GM23248 (cell line): ENCODE measurements around the gene NDUFA12. TPM values are rescaled to one million over a fixed set of nuclear protein-coding genes. Genes with fewer than 3 reads are reported as not detected.
A peak's percentile ranks its signal among the peaks of the same experiment; 100 is the strongest.
"Not testable (repeated sequence)": the region's sequence is repeated elsewhere in the genome, so short reads cannot be mapped to it uniquely, and the experiment has no call there.

Source experiments
- DNase-seq: peaks from one replicate; pipeline ENCODE4 v3.0.0-alpha.2; 2015
- H2AFZ ChIP-seq: fragments of 200-600 bp; sonication (generic); 2 replicates; pipeline ENCODE4 v1.6.1; 2016; ENCODE audit warnings: antibody characterized with exemption
- H3F3A ChIP-seq: fragments of 200-600 bp; sonication (generic); 2 replicates; pipeline ENCODE4 v1.6.1; 2016; ENCODE audit warnings: mild to moderate bottlenecking, antibody characterized with exemption, mixed run types; ENCODE audit not compliant: insufficient read depth
- H3K27ac ChIP-seq: fragments of 200-600 bp; sonication (generic); 2 replicates; pipeline ENCODE4 v1.5.1; 2016; ENCODE audit warnings: mild to moderate bottlenecking
- H3K27me3 ChIP-seq: fragments of 200-600 bp; sonication (generic); replicated peaks from 2 replicates; pipeline ENCODE4 v1.6.1; 2016; ENCODE audit warnings: mild to moderate bottlenecking; ENCODE audit not compliant: insufficient read depth
- H3K36me3 ChIP-seq: fragments of 200-600 bp; sonication (generic); 2 replicates; pipeline ENCODE4 v1.6.1; 2016; ENCODE audit warnings: low read depth, mild to moderate bottlenecking
- H3K4me1 ChIP-seq: fragments of 200-600 bp; sonication (generic); 2 replicates; pipeline ENCODE4 v1.6.1; 2016; ENCODE audit warnings: mild to moderate bottlenecking; ENCODE audit not compliant: insufficient read depth
- H3K4me2 ChIP-seq: fragments of 200-600 bp; sonication (generic); one replicate; pipeline ENCODE4 v1.6.1; 2016; ENCODE audit warnings: mild to moderate bottlenecking; ENCODE audit not compliant: unreplicated experiment
- H3K4me3 ChIP-seq: fragments of 200-600 bp; sonication (generic); 2 replicates; pipeline ENCODE4 v1.5.1; 2016; ENCODE audit warnings: mild to moderate bottlenecking
- H3K79me2 ChIP-seq: fragments of 200-600 bp; sonication (generic); 2 replicates; pipeline ENCODE4 v1.6.1; 2016; ENCODE audit warnings: mild to moderate bottlenecking; ENCODE audit not compliant: insufficient read depth
- H3K9ac ChIP-seq: fragments of 200-600 bp; sonication (generic); 2 replicates; pipeline ENCODE4 v1.6.1; 2016; ENCODE audit warnings: mild to moderate bottlenecking
- H3K9me2 ChIP-seq: fragments of 200-600 bp; sonication (generic); 2 replicates; pipeline ENCODE4 v1.6.1; 2016; ENCODE audit warnings: mixed run types, mild to moderate bottlenecking, moderate library complexity; ENCODE audit not compliant: insufficient read depth
- H3K9me3 ChIP-seq: fragments of 200-600 bp; sonication (generic); one replicate; pipeline ENCODE4 v1.6.1; 2017; ENCODE audit warnings: low read depth
- H4K20me1 ChIP-seq: fragments of 200-600 bp; sonication (generic); 2 replicates; pipeline ENCODE4 v1.6.0; 2016; ENCODE audit not compliant: insufficient read depth
- EZH2 ChIP-seq: fragments of 200-600 bp; sonication (generic); IDR thresholded peaks from 2 replicates; pipeline ENCODE4 v1.6.1; 2018; ENCODE audit warnings: antibody characterized with exemption, mild to moderate bottlenecking; ENCODE audit not compliant: insufficient read depth, poor library complexity, severe bottlenecking
- EZH2phosphoT487 ChIP-seq: fragments of 200-600 bp; sonication (generic); IDR thresholded peaks from 2 replicates; pipeline ENCODE4 v1.6.1; 2018; ENCODE audit warnings: antibody characterized with exemption, moderate library complexity, mild to moderate bottlenecking, low read depth; ENCODE audit not compliant: insufficient read depth
- WGBS, 2 experiments: methylation state at CpG; one replicate each; pipeline ENCODE4 v1.1.6; 2015 to 2017; ENCODE audit warnings: low lambda C conversion rate in 2 of 2, low coverage in 1 of 2; ENCODE audit errors: missing lambda C conversion rate in 2 of 2; 5-methylcytosine and 5-hydroxymethylcytosine counted together
- in situ Hi-C: fragments of 300-500 bp; cut with MboI; formaldehyde crosslinking; loops from 2 replicates; pipeline ENCODE4 v1.15.0; 2020
- polyA plus RNA-seq: library from polyadenylated mRNA; unstranded; fragments of >200 nt; fragmentation: Nextera tagmentation; extraction: Ambion mirVana; gene quantifications from 2 replicates; pipeline ENCODE4 v1.2.1, GENCODE V29; 2016
- total RNA-seq: library from RNA; depleted of rRNA; stranded (reverse); fragments of >200 nt; shearing (Covaris generic); gene quantifications from 2 replicates; pipeline ENCODE4 v1.2.3, GENCODE V29; 2014

The NDUFA12 gene
- total and polyA plus RNA-seq, 2 experiments from 2014 or later = 122 to 169 TPM

DNA sequence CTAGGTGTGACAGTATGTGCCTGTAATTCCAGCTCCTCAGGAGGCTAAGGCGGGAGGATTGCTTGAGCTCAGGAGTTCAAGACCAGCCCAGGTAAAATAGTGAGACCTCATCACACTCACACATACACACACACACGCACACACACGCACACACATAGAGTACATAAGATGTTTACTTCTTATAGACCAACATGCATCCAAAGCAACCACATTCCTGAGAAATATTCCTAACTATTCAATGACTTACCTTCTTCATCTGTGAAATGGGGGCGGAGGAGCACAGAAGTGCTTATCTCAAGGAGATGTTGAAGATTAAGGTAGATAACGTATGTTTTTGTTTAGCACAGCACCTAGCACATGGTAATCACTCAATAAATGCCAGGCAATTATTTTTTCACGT, 6.4 kb downstream of the NDUFA12 start:
- Histone ChIP-seq H4K20me1 (no peaks in the 10 kb centered on the region), H3K27me3 (no peaks in the 10 kb centered on the region), H3K4me1 (peaks cover 9% of the 10 kb centered on the region; the same call in 1 of the 2 replicates), H3K9me3 (no peaks in the 10 kb centered on the region), H3K4me2 (no peak overlapping the region), H3F3A (no peaks in the 10 kb centered on the region), H3K79me2 (peaks cover 52% of the 10 kb centered on the region), H3K9ac (no peak overlapping the region), H3K36me3 (peaks cover 9% of the 10 kb centered on the region; the same call in 1 of the 2 replicates), H3K9me2 (no peaks in the 10 kb centered on the region), H3K4me3 (no peak overlapping the region), H3K27ac (no peak overlapping the region), H2AFZ (no peak overlapping the region)
- TF ChIP-seq EZH2 = no peak
- TF ChIP-seq EZH2phosphoT487 = no peak
- in situ Hi-C loops = no loop called here
- DNase-seq = no peak
- WGBS, 2 experiments = 97% methylated on average over 6 of the region's 6 CpGs

DNA sequence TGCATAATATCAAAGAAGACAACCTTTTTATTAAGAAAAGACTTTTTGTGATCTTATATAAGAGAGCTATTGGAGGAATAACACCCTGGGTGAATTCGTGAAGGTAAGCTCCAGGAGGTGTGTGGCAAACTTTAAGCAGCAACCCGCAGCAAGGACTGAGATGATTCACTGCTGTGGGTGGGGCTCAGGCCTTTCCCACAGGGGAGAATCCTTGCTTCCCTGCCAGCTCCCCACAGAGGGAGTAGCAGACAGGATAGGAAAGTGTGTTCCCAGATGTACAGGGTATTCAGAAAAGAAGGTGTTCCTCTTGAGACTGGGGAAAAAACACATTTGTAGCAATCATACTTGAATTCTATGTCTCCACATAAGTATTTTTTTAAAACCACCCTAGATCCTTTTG, 9.2 kb downstream of the NDUFA12 start:
- Histone ChIP-seq H3K4me1 (peaks cover 9% of the 10 kb centered on the region; the same call in 1 of the 2 replicates), H4K20me1 (no peaks in the 10 kb centered on the region), H3K36me3 (peaks cover 5% of the 10 kb centered on the region; the same call in 1 of the 2 replicates), H3K4me2 (no peak overlapping the region), H3K9me3 (no peaks in the 10 kb centered on the region), H3K9me2 (no peaks in the 10 kb centered on the region), H3K27me3 (no peaks in the 10 kb centered on the region), H3K9ac (no peak overlapping the region), H2AFZ (no peak overlapping the region), H3K4me3 (no peak overlapping the region), H3K27ac (no peak overlapping the region), H3K79me2 (peaks cover 31% of the 10 kb centered on the region), H3F3A (no peaks in the 10 kb centered on the region)
- in situ Hi-C loops = no loop called here
- peak; percentile 67 for DNase-seq
- TF ChIP-seq EZH2phosphoT487 = no peak
- TF ChIP-seq EZH2 = no peak
- WGBS, 2 experiments = 81 to 83% methylated on average over 2 of the region's 2 CpGs

DNA sequence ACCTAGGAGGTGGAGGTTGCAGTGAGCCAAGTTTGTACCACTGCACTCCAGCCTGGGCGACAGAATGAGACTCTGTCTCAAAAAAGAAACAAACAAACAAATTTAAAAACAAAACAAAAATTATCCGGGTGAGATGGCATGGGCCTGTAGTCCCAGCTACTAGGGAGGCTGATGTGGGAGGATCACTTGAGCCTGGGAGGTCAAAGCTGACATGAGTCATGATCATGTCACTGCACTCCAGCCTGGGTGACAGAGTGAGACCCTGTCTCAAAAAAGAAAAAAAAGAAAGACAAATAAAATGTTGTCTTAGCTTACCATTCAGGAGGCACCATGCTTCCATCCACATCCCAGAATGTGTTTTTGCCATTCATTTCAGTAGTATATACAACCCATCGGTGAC, 9.6 kb downstream of the NDUFA12 start:
- H3K4me3 ChIP-seq = not testable (repeated sequence)

DNA sequence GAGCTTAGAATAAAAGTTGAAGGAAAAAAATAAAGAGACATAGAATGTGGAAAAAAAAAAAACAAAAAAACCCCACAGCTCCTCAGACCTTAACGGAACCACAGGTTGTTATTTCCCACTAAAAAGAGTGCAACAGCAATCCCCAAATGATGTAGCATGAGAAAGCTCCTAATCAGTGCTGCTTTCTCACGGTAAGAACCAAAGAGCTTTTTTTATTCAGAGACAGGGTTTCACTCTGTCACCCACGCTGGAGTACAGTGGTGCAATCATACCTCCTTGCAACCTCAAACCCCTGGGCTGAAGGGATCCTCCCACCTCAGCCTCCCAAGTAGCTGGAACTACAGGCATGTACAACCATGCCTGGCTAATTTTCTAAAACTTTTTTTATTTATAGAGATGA, 13.3 kb downstream of the NDUFA12 start:
- Histone ChIP-seq H3K9me3 (no peaks in the 10 kb centered on the region), H2AFZ (no peak overlapping the region), H3K36me3 (peaks cover 5% of the 10 kb centered on the region; the same call in 1 of the 2 replicates), H3K79me2 (peaks cover 6% of the 10 kb centered on the region; the same call in 1 of the 2 replicates), H3K27me3 (no peaks in the 10 kb centered on the region), H3K4me1 (peaks cover 9% of the 10 kb centered on the region), H3F3A (no peaks in the 10 kb centered on the region), H3K9ac (no peak overlapping the region), H3K27ac (no peak overlapping the region), H3K9me2 (no peaks in the 10 kb centered on the region), H3K4me3 (no peak overlapping the region), H4K20me1 (no peaks in the 10 kb centered on the region), H3K4me2 (no peak overlapping the region)
- no peak for DNase-seq
- WGBS, 2 experiments = 94 to 98% methylated on average over 3 of the region's 3 CpGs
- in situ Hi-C loops = no loop called here
- no peak for TF ChIP-seq EZH2
- TF ChIP-seq EZH2phosphoT487 = no peak

More for the DNA sequence above, 9.6 kb downstream of the NDUFA12 start:
- in situ Hi-C loops, DNase-seq, H3K9me2 ChIP-seq, H3K27ac ChIP-seq, H3K36me3 ChIP-seq, H3K27me3 ChIP-seq, H3F3A ChIP-seq, H3K9me3 ChIP-seq, H2AFZ ChIP-seq, H3K4me2 ChIP-seq, H4K20me1 ChIP-seq, H3K9ac ChIP-seq, H3K4me1 ChIP-seq: not testable (repeated sequence)
- WGBS, 2 experiments = 85 to 88% methylated on average over 3 of the region's 3 CpGs
- H3K79me2 ChIP-seq = peaks cover 26% of the 10 kb centered on the region

DNA sequence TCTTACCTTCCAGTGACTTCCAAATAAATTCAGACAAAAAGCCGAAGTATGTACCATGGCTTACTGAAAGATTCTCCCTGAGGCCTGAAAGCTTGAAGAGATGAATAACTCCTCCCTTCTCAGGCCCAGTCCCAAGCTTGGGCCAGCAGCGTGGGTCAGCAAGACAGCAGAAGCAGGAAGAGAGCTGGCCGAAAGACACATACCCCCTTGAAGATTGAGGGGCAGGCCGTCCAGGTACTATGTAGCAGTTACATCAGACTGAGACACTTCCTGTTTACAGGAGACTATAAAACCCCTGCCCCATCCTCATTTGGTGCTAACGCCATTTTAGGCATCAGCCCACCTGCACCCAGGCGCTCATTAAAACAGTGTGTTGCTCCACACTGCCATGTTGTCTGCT, 15.0 kb downstream of the NDUFA12 start:
- H4K20me1 ChIP-seq = no peaks in the 10 kb centered on the region
- no peak for DNase-seq
- WGBS, 2 experiments = 90 to 93% methylated on average over 6 of the region's 6 CpGs

More for the DNA sequence above, 15.0 kb downstream of the NDUFA12 start:
- H3K27ac ChIP-seq = no peak overlapping the region
- peaks cover 7% of the 10 kb centered on the region for H3F3A ChIP-seq
- H3K36me3 ChIP-seq = peaks cover 5% of the 10 kb centered on the region; the same call in 1 of the 2 replicates
- TF ChIP-seq EZH2 (no peak), EZH2phosphoT487 (no peak)
- H3K27me3 ChIP-seq = no peaks in the 10 kb centered on the region
- no peak overlapping the region for H2AFZ ChIP-seq
- no peak overlapping the region for H3K4me2 ChIP-seq
- in situ Hi-C loops = no loop called here
- H3K9ac ChIP-seq = no peak overlapping the region
- H3K9me3 ChIP-seq = no peaks in the 10 kb centered on the region
- no peaks in the 10 kb centered on the region for H3K9me2 ChIP-seq
- H3K79me2 ChIP-seq = peaks cover 6% of the 10 kb centered on the region; the same call in 1 of the 2 replicates
- H3K4me1 ChIP-seq = peaks cover 9% of the 10 kb centered on the region
- H3K4me3 ChIP-seq = no peak overlapping the region
